Measurements from ENCODE around the gene LRRFIP2. TPM values are rescaled to one million over a fixed set of nuclear protein-coding genes. Genes with fewer than 3 reads are reported as not detected.

The LRRFIP2 gene
- total and polyA plus RNA-seq, 2 of the 4 experiments (the other 2 are of a cell fraction) = 20.6 to 31.0 TPM

DNA sequence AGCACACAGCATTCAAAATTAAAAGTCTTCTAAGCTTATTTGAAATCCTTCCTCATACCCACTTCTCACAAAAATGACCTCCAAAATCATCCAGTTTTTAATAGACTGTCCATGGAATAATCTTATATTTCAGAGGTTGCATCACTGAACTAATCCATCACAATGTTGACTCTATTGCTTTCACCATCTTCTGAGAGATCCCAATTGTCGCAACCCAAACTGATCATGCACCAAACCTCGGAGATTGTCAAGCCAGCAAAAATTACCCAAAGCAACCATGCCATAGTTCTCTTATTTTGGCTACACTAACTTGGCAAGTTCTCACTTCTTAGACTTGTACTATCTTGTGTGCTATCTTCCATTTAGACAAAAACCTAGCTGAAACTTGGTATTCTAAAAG is 75.5 kb downstream of the LRRFIP2 start:
- peak overlapping the region; percentile 71; the same call in 1 of the 2 replicates for H3K23ac ChIP-seq (ENCODE audit: low read depth, low read length)
- ChIA-PET CTCF (no interaction called here), POLR2A (ENCODE audit: unreplicated experiment) (no interaction called here)
- no peak overlapping the region for H3K18ac ChIP-seq (ENCODE audit: low read depth, low read length)
- no peak overlapping the region for H3K14ac ChIP-seq (replicated peaks; ENCODE audit: low read depth, low read length)
- in situ Hi-C loops (cut with MboI; ENCODE audit: low sequenced_read_pairs) = no loop called here
- H3K4me3 ChIP-seq (ENCODE audit: insufficient read depth, low read depth, low read length) = no peak overlapping the region
- no peak overlapping the region for H4K8ac ChIP-seq (ENCODE audit: low read depth in 2 of 2, low read length in 2 of 2)
- no peak overlapping the region for H2AK5ac ChIP-seq (ENCODE audit: low read depth, low read length)
- BruUV-seq (replicated peaks) = no TSS peak
- WGBS, 2 experiments (ENCODE audit: extremely low coverage in 2 of 2, insufficient read length in 1 of 2) = no CpG with 5 or more reads among the region's 2 CpGs
- H2BK15ac ChIP-seq (ENCODE audit: low read depth, low read length) = no peak overlapping the region
- peaks cover 5% of the 10 kb centered on the region; the same call in 1 of the 2 replicates for H3K4me1 ChIP-seq (ENCODE audit: control insufficient read depth, insufficient read depth, low read length)
- no peak overlapping the region for H3K4ac ChIP-seq (ENCODE audit: low read depth, low read length)
- H4K91ac ChIP-seq (ENCODE audit: insufficient read depth, low read depth, low read length) = no peak overlapping the region
- dilution Hi-C loops (cut with HindIII; ENCODE audit: low sequenced_read_pairs, unreplicated experiment) = no loop called here
- H3K9ac ChIP-seq (ENCODE audit: low read depth, low read length) = no peak overlapping the region
- H4K20me1 ChIP-seq (ENCODE audit: insufficient read depth, low read length) = no peaks in the 10 kb centered on the region; the same call in 1 of the 2 replicates
- H3K79me1 ChIP-seq (ENCODE audit: low read depth in 1 of 2, low read length in 2 of 2) = peaks cover 13 to 35% of the 10 kb centered on the region in 2 experiments
- H3K36me3 ChIP-seq (ENCODE audit: control insufficient read depth, insufficient read depth, low read length) = peaks cover 3% of the 10 kb centered on the region; the same call in 1 of the 2 replicates
- H3K4me2 ChIP-seq (ENCODE audit: low read depth, low read length) = no peak overlapping the region
- no peak overlapping the region for H2BK20ac ChIP-seq (ENCODE audit: low read depth, low read length)
- no peak overlapping the region for H2BK5ac ChIP-seq (ENCODE audit: low read depth, low read length, poor library complexity, severe bottlenecking)
- no peaks in the 10 kb centered on the region for H3K9me3 ChIP-seq (ENCODE audit: control insufficient read depth, insufficient read depth, low read length)
- H2AFZ ChIP-seq (replicated peaks; ENCODE audit: low read length, poor library complexity) = no peak overlapping the region
- H3K27ac ChIP-seq (ENCODE audit: insufficient read depth, low read length) = no peak overlapping the region
- H3K27me3 ChIP-seq (ENCODE audit: control insufficient read depth, insufficient read depth, low read length) = no peaks in the 10 kb centered on the region
- ATAC-seq (ENCODE audit: low read depth) (no peak), DNase-seq (no peak)
- peaks cover 3% of the 10 kb centered on the region; the same call in 1 of the 2 replicates for H3K9me1 ChIP-seq (ENCODE audit: insufficient read depth, low read length)
- H2BK120ac ChIP-seq (ENCODE audit: low read depth, low read length) = no peak overlapping the region
- intact Hi-C loops (cut with micrococcal nuclease) = no loop called here
- H4K5ac ChIP-seq (ENCODE audit: low read depth, low read length) = no peak overlapping the region
- no peak overlapping the region for H3K56ac ChIP-seq (ENCODE audit: extremely low read depth, insufficient read depth, low read length)
- H2AK9ac ChIP-seq (replicated peaks; ENCODE audit: low read depth, low read length, poor library complexity) = no peak overlapping the region
- TF ChIP-seq BHLHE40 (IDR thresholded peaks at IDR 0.05; ENCODE audit: low read depth, low read length) = no peak
- TF ChIP-seq, protein P1, sequence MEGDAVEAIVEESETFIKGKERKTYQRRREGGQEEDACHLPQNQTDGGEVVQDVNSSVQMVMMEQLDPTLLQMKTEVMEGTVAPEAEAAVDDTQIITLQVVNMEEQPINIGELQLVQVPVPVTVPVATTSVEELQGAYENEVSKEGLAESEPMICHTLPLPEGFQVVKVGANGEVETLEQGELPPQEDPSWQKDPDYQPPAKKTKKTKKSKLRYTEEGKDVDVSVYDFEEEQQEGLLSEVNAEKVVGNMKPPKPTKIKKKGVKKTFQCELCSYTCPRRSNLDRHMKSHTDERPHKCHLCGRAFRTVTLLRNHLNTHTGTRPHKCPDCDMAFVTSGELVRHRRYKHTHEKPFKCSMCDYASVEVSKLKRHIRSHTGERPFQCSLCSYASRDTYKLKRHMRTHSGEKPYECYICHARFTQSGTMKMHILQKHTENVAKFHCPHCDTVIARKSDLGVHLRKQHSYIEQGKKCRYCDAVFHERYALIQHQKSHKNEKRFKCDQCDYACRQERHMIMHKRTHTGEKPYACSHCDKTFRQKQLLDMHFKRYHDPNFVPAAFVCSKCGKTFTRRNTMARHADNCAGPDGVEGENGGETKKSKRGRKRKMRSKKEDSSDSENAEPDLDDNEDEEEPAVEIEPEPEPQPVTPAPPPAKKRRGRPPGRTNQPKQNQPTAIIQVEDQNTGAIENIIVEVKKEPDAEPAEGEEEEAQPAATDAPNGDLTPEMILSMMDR (conservative IDR thresholded peaks at IDR 0.05; ENCODE audit: low read depth, low read length) = no peak
- no peak for TF ChIP-seq FOS (IDR thresholded peaks at IDR 0.05; ENCODE audit: low read depth, low read length)
- TF ChIP-seq, protein P2, sequence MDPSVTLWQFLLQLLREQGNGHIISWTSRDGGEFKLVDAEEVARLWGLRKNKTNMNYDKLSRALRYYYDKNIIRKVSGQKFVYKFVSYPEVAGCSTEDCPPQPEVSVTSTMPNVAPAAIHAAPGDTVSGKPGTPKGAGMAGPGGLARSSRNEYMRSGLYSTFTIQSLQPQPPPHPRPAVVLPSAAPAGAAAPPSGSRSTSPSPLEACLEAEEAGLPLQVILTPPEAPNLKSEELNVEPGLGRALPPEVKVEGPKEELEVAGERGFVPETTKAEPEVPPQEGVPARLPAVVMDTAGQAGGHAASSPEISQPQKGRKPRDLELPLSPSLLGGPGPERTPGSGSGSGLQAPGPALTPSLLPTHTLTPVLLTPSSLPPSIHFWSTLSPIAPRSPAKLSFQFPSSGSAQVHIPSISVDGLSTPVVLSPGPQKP (IDR thresholded peaks at IDR 0.05; ENCODE audit: borderline replicate concordance, low read depth, low read length) = no peak
- no peak for TF ChIP-seq NFE2L2 (IDR thresholded peaks at IDR 0.05; ENCODE audit: low read depth, low read length)
- TF ChIP-seq POLR2A (IDR thresholded peaks at IDR 0.05; ENCODE audit: low read depth, low read length) = no peak
- TF ChIP-seq MXI1 (IDR thresholded peaks at IDR 0.05; ENCODE audit: borderline replicate concordance, low read depth, low read length) = no peak

Data from IMR-90 (cell line).